Measurements from ENCODE around the gene NTRK2.

The NTRK2 gene

DNA sequence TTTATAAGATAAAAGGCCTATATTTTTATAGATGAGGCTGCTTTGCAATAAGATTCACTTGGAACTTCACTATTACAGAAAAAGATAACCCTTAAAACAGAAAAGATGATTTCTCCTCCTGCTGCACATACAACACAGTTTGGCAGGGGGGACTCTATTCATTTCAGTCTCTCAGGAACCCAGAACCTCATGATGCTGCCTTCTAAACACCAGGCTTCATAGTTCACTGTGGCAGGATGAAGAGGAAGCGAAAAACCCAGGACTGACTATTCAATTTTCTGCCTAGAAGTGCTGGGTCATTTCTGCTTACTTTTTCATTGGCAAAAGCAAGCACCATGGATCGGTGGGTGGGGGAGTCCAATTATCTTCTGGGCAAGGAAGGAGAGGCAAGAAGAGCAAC lies 179.5 kb downstream of the NTRK2 start:
- CTCF ChIA-PET = no interaction called here
- TF ChIP-seq LEF1 (IDR thresholded peaks at IDR 0.05; ENCODE audit: borderline replicate concordance) (no peak), ELF4 (IDR thresholded peaks at IDR 0.05) (no peak), BHLHE40 (IDR thresholded peaks at IDR 0.05; ENCODE audit: borderline replicate concordance) (no peak), FOXM1 (IDR thresholded peaks at IDR 0.05; ENCODE audit: borderline replicate concordance) (no peak), FOXA1 (IDR thresholded peaks at IDR 0.05) (no peak), NFRKB (IDR thresholded peaks at IDR 0.05) (no peak), SUZ12 (IDR thresholded peaks at IDR 0.05) (no peak), FOXK2 (IDR thresholded peaks at IDR 0.05) (no peak), TARDBP (IDR thresholded peaks at IDR 0.05) (no peak), SP1 (IDR thresholded peaks at IDR 0.05) (no peak)
- no peak for DNase-seq (ENCODE audit: extremely low spot score)
- POLR2A ChIA-PET = no interaction called here

DNA sequence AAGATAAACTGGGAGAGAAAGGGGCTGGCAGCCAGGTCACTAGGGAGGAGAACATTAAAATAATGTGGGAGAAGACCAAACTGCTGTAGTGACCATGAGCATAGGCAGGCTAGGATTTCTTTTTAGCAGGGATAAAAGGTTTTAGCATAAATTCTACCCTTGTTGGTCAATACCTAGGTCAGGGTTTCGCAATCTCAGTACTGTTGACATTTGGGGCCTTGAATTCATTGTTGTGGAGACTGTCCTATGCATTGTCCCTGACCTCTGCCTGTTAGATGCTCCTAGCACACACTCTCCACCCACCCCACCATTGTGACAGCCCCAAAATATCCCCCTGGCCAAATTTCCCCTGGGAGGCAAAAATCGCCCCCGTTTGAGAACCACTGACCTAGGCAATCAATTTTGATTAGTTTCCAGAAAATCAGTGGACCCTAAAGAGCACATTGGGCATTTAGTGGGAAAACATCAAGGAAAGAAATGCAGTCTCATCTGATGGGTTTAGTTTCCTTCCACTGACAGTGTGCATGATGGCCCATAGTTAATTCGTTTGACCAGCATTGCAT lies 181.4 kb downstream of the NTRK2 start:
- TF ChIP-seq FOXK2 (IDR thresholded peaks at IDR 0.05) (no peak), TARDBP (IDR thresholded peaks at IDR 0.05) (no peak), ARNT (IDR thresholded peaks at IDR 0.05) (no peak), FOXA1 (IDR thresholded peaks at IDR 0.05) (no peak), SP1 (IDR thresholded peaks at IDR 0.05) (no peak), NFRKB (IDR thresholded peaks at IDR 0.05) (no peak), ZNF384 (IDR thresholded peaks at IDR 0.05) (no peak), CTBP1 (IDR thresholded peaks at IDR 0.05; ENCODE audit: borderline replicate concordance) (no peak), SUZ12 (IDR thresholded peaks at IDR 0.05) (no peak), LEF1 (IDR thresholded peaks at IDR 0.05; ENCODE audit: borderline replicate concordance) (no peak), HDGF (IDR thresholded peaks at IDR 0.05; ENCODE audit: borderline replicate concordance) (no peak), L3MBTL2 (conservative IDR thresholded peaks at IDR 0.05) (no peak), ELF4 (IDR thresholded peaks at IDR 0.05) (no peak), FOXM1 (IDR thresholded peaks at IDR 0.05; ENCODE audit: borderline replicate concordance) (no peak), BHLHE40 (IDR thresholded peaks at IDR 0.05; ENCODE audit: borderline replicate concordance) (no peak)
- TF ChIP-seq, protein P1, sequence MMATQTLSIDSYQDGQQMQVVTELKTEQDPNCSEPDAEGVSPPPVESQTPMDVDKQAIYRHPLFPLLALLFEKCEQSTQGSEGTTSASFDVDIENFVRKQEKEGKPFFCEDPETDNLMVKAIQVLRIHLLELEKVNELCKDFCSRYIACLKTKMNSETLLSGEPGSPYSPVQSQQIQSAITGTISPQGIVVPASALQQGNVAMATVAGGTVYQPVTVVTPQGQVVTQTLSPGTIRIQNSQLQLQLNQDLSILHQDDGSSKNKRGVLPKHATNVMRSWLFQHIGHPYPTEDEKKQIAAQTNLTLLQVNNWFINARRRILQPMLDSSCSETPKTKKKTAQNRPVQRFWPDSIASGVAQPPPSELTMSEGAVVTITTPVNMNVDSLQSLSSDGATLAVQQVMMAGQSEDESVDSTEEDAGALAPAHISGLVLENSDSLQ (IDR thresholded peaks at IDR 0.05) = no peak
- CTCF ChIA-PET = no interaction called here
- POLR2A ChIA-PET = no interaction called here
- DNase-seq (ENCODE audit: extremely low spot score) = no peak

DNA sequence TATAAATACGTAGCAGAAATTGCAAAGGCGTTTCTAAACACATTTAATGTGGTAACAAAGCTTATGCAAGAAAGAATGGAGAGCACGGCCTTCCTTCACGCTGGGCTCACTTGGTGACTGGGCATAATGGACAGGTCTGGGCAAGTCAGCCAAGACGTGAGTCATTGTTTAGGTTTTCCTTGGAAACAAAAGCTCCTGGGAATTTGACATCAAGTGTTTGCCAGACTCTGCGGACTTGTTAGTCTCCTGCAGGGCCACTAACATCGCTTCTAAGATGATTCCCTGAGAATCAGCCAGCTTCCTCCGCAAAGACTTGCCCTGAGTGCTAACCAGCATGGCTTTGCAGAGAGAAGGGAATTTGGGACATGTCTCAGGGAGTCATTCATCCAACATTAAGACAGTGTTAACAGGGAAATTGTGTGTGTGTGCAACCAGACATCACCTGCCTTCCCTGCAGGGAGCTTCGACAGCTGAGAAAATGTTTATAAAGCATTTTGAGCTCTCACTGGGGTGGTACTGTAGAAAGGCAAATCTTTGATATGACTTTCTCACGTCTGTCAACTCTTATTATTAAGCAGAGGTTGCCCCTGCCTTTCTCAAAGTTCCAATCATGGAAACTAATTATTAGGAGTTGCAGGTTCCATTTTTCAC lies 182.5 kb downstream of the NTRK2 start:
- peak; percentile 57; the same call in 1 of the 2 replicates for TF ChIP-seq CTBP1 (IDR thresholded peaks at IDR 0.05; ENCODE audit: borderline replicate concordance)
- no peak for TF ChIP-seq L3MBTL2 (conservative IDR thresholded peaks at IDR 0.05)
- TF ChIP-seq, protein P1 (IDR thresholded peaks at IDR 0.05) = peak; percentile 69
- CTCF ChIA-PET = no interaction called here
- peak; percentile 67 for DNase-seq (ENCODE audit: extremely low spot score)
- POLR2A ChIA-PET = interaction anchor here (1.0 kb wide), 1 partner anchor 12 kb away, joined by 3 read pairs; no protein-coding TSS in a partner anchor

DNA sequence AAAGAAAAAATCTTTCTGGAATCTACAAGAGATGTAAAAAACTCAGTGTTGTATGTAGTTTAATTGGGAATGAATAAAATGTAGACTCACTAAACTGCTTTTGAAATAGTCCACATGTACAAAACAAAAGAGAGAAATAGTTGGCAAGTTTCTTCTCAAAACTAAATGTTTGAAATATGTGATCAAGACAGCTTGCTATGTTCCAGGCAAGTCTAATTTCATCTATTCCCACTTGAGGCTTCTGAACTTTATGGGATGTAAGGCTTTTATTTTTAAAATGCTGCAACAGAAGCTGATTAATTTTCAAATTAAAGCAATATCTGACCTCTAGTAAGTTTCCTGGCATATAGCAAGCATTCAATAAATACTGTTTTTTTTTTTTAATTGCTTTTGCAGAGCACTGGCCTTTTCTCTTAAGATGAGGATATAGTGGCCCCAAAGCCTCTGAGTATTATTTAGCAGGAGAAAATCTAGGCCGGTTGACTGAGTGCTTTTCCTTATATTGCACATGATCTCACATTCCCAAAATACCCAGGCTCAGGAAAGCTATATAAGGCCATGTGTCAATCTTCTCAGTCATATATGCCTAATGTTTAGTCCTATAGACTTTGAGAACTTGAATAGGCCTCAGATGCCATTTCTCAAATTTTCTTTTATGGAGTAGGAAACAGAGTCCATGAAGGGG lies 183.2 kb downstream of the NTRK2 start:
- no peak for DNase-seq (ENCODE audit: extremely low spot score)
- CTCF ChIA-PET = no interaction called here
- POLR2A ChIA-PET = interaction anchor here (1.0 kb wide), 1 partner anchor 13 kb away, joined by 3 read pairs; no protein-coding TSS in a partner anchor
- TF ChIP-seq, protein P1 (IDR thresholded peaks at IDR 0.05) = peak; percentile 24; the same call in 1 of the 2 replicates
- no peak for TF ChIP-seq NFRKB (IDR thresholded peaks at IDR 0.05)
- TF ChIP-seq HDGF (IDR thresholded peaks at IDR 0.05; ENCODE audit: borderline replicate concordance) = no peak
- TF ChIP-seq LEF1 (IDR thresholded peaks at IDR 0.05; ENCODE audit: borderline replicate concordance) = no peak

DNA sequence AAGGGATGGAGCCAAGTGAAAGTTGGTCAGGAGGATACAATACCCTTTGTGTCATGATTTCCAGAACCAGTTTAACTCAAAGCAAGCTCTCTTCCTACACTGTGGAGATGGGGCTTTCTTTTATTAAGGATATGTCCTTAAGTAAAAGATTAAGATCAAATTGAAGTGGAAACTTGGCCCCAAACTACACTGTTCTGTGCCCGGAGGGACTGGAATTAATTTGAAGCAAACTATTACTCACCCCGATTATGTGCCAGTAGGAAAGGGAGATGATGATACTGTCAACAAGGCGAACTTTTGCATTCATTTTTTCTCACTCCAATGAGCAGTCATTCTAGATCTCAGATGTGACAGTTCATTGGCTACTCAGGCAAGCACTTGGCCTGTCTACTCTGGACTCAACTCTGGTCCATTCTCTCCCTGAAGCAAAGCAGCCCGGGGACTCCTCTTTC lies 186.7 kb downstream of the NTRK2 start:
- CTCF ChIA-PET = no interaction called here
- POLR2A ChIA-PET = no interaction called here
- TF ChIP-seq SP1 (IDR thresholded peaks at IDR 0.05) (no peak), ELF4 (IDR thresholded peaks at IDR 0.05) (no peak), FOXM1 (IDR thresholded peaks at IDR 0.05; ENCODE audit: borderline replicate concordance) (no peak), FOXA1 (IDR thresholded peaks at IDR 0.05) (no peak), ZNF384 (IDR thresholded peaks at IDR 0.05) (no peak), ARNT (IDR thresholded peaks at IDR 0.05) (no peak)
- TF ChIP-seq, protein P1 (IDR thresholded peaks at IDR 0.05) = no peak
- DNase-seq (ENCODE audit: extremely low spot score) = no peak

DNA sequence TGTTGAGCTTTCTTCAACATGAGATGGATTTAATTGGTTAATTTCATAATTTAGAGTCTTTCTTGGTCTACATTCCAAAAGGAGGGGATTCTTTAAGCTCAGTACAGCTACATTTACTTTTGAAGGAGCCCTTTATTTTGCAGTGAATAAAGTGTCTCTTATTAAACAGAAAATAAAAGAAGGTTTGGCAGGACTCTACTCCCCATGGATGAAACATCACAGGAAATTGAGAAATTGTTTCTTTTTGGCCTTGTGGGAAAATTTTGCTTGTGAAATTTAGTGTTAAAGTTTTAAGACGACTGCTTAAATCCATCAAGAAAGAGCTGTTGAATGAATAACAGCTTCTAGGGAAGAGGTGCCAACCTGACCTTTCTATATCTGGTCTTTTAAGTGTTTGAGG lies 187.7 kb downstream of the NTRK2 start:
- CTCF ChIA-PET = no interaction called here
- TF ChIP-seq FOXA1 (IDR thresholded peaks at IDR 0.05) = no peak
- TF ChIP-seq ZNF384 (IDR thresholded peaks at IDR 0.05) = no peak
- TF ChIP-seq SUZ12 (IDR thresholded peaks at IDR 0.05) = no peak
- TF ChIP-seq NFRKB (IDR thresholded peaks at IDR 0.05) = no peak
- TF ChIP-seq TARDBP (IDR thresholded peaks at IDR 0.05) = no peak
- TF ChIP-seq LEF1 (IDR thresholded peaks at IDR 0.05; ENCODE audit: borderline replicate concordance) = no peak
- no peak for TF ChIP-seq HDGF (IDR thresholded peaks at IDR 0.05; ENCODE audit: borderline replicate concordance)
- TF ChIP-seq ELF4 (IDR thresholded peaks at IDR 0.05) = no peak
- DNase-seq (ENCODE audit: extremely low spot score) = no peak
- POLR2A ChIA-PET = no interaction called here

Data from HEK293T (cell line).